Measurements from ENCODE around the gene PRIM2.
"Not testable (repeated sequence)": the region's sequence is repeated elsewhere in the genome, so short reads cannot be mapped to it uniquely, and the experiment has no call there.

The PRIM2 gene

DNA sequence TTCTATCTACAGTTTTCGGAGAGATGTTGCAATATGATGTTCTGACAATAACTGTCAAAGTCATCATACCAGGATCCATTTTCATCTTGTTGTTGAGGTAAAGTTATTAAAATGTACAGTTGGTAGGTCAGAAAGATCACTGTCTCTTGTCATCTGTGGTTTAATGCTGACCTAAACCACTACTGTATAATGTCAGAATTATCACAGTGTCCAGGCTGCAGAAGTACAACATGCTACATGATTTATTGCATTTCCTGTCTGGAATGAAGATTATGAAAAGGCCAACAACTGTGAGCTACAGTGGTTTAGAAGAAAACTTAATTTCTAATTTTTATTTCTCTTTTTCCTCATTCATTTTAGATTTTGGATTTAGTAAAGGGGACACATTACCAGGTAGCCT, 314.3 kb downstream of the PRIM2 start:
- not testable (repeated sequence) for DNase-seq (ENCODE audit: low read depth)

DNA sequence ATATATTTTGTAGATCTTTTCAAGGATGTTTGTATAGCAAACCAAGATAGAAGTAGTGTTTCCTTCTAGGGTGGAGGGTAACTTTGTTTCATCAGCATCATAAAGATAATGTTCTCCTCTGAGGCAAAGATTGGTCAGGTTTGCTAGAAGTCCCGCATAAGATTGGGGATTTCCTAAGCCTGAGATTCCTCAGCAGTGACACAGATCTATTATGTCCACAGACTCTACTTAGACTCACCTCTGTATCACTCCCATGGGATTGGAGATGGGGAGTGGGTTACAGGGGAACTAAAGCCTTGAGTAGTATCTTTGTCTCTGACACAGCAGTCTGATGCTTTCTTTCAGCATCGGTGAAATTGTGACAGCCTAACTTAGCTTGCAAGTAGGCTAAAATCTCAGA, 341.1 kb downstream of the PRIM2 start:
- DNase-seq (ENCODE audit: low read depth), result not testable (repeated sequence)

DNA sequence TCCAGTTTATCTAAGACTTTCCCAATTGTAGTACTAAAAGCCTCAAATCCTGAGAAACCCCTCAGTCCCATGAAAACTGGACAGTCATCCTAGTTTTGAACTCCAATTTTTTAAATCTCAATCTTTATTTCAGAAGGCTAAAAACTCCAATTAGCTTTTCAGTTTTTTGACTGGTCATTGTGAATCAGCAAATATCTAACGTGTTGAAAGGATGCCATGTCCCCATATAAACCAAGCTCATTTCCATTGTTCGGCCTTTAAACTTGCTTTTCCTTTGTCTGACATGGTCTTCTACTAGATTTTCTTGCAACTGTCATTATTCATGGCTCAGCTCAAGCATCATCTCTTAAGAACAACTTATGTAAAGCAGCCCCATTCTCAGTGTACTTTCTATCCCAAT, 342.4 kb downstream of the PRIM2 start:
- DNase-seq (ENCODE audit: low read depth), result not testable (repeated sequence)

DNA sequence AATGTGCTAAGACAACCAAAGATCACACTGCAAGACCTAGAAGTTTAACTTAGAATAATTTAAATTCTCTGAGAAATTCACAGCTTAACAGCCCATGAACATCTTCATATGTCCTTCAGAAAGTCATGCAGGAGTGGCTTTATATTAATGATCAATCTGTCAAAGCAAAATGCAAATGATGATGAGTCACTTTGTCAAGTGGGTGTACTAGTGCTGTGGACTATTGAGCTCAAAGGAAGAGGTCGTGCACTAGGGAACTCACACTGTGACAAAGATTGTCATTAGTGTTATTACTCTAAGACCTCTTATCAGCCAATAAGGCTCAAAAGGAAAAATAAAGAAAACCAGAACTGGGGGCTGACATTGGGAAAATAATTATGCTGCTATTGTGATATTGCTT, 343.5 kb downstream of the PRIM2 start:
- not testable (repeated sequence) for DNase-seq (ENCODE audit: low read depth)

DNA sequence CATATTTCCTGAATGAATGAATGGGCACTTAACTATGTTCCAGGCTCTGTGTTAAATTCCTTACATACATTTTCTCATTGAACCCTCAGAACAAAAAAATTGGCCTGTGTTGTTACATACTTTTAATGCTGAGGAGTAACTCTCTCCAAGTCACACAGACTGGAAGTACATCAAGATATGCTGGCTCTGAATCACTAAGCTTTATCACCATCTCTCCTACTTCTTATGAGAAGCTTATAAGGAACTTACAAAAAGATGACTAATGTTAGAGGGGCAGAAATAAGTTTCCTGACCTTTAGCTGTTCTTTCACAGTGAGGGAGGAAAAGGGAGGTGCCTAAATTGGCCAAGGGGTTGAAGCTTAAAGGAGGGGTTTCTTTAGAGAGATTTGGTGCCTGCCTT, 350.7 kb downstream of the PRIM2 start:
- DNase-seq (ENCODE audit: low read depth), result not testable (repeated sequence)

DNA sequence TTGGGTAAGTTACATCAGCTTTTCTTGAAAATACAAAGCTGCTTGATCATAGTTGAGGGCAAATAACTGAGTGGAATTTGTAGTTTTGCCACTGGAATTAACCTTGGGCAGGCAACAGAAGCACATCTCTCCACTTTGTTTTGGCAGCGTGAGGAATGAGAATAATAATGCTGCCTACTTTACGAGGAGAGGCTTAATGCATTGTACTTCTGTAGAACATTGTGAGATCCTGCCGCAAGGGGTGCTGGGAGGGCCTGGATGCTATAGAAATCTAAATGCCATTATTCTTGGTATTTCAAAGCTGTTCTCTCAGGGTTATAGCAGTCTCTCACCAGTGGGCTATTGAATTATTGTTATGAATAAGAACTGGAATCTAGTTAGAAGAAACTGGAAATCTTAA, 353.8 kb downstream of the PRIM2 start:
- not testable (repeated sequence) for DNase-seq (ENCODE audit: low read depth)

DNA sequence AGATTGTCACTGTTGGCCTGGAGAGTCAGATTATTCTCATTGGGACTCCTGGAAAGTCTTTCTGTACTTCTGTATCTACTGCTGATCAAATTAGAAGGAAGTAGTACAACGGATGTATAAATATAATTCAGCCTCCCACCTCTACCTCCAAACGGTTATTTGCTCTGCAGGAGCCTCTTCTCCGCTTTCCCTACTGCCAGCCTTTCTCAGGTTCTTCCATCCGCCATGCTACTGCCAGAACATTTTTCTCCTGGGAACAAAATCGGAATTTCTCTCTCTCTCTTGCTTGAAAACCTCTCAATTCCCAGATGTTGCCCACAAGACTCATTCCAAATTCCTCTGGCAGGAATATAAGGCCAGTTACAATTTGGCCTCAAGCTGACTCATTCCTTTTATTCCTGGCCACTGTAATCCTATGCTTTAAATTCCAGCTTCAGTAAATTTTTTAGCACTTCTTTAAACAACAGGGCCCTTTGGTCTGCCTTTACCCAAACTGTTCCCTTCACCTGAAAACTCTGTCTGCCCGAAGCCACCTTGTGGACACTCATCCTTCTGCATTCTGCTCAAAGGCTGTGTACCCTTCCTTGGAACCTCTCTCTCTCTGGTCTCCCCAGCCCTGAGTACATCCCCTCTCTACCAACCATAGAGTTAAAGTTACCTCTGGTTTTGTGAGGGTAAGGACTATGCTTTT, 354.7 kb downstream of the PRIM2 start:
- DNase-seq (ENCODE audit: low read depth), result not testable (repeated sequence)

DNA sequence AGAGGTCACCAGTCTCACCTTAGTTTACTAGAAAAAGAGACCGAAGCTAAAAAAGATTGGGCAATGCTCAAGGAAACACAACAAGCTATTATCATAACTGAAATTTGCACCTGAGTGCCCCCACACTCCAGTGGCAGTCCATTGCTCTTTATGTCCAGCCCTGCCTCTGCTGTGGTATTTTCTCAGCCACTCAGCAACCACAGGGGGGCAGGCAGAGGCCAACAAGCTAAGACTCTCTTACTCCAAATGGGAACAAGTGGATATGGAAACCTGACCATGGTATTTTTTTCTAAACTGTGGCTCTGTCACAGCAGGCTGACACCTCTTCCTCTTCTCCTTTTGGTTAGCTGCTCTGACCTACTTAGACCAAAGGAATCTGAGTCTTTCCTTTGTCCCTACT, 355.9 kb downstream of the PRIM2 start:
- DNase-seq (ENCODE audit: low read depth), result not testable (repeated sequence)

DNA sequence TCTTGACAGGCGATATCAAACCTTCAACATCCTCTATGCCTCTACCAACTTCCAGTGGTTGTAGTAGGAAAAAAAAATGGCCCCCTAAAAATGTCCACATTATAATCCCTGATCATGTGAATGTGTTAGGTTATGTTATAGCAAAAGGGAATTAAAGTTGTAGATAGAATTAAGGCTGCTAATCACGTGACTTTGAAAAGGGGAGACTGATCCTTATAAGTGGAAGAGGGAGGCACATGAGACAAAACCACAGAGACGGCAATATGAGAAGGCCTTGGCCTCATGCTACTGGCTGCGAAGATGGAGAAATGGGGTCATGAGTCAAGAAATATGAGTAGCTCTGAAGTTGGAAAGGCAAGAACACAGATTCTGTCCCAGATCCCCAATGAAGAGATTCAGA, 358.0 kb downstream of the PRIM2 start:
- DNase-seq (ENCODE audit: low read depth), result not testable (repeated sequence)

DNA sequence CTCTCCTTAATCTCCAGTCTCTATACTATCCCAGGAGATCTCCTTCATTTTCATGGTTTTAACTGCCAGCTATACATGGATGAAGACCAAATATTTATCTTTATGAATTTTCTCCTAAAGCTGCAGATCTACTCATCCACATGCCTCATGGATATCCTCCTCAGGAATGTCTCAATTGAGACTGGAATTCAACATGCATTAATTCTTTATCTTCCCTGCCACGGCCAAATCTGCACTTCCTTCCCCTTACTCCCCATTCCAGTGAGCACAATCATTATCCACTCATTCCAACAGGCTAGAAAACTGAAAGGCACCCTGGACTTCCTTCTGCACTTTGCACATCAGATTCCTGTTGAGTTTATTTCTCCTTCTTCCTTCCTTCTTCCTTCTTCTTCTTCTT, 379.0 kb downstream of the PRIM2 start:
- not testable (repeated sequence) for DNase-seq (ENCODE audit: low read depth)

All from stimulated activated CD8-positive, alpha-beta memory T cell treated with anti-CD3 and anti-CD28 coated beads, Interleukin-15, amount 100 ng/mL, for 24 hours (primary cell).